DMS79 treated with DMSO at 0.1 percent for 48 hours (cell line): ENCODE measurements around the gene NANOS3.
"Not testable (repeated sequence)": the region's sequence is repeated elsewhere in the genome, so short reads cannot be mapped to it uniquely, and the experiment has no call there.

Source experiments
- DNase-seq: peaks from one replicate; lab custom pipeline; 2025; lab: John Stamatoyannopoulos, UW

NANOS3 gene

GRCh38 chr19:13920940-13921747 lies 44.2 kb downstream of the NANOS3 start:
- DNase-seq = no peak

- not testable (repeated sequence) for DNase-seq
Observed at GRCh38 chr19:13922118-13922517, 45.2 kb downstream of the NANOS3 start.

- DNase-seq = no peak
Observed at GRCh38 chr19:13923194-13923987, 46.5 kb downstream of the NANOS3 start.

DNA sequence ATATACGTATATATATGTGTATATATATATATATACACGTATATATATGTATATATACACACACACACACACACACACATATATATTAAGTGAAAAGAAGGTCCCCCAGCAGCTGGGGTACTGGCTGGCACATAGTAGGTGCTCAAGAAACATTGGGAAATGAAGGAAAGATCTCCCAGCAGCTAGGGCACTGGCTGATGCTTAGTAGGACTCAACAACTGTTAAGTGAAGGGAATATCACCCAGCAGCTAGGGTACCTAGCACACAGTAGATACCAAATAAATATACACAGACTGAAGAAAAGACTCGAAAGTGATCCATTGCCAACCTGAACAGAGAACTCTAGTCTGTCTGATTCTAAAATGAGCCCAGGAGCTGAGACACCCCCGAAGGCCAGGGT lies 49.1 kb downstream of the NANOS3 start:
- DNase-seq = no peak

DNA sequence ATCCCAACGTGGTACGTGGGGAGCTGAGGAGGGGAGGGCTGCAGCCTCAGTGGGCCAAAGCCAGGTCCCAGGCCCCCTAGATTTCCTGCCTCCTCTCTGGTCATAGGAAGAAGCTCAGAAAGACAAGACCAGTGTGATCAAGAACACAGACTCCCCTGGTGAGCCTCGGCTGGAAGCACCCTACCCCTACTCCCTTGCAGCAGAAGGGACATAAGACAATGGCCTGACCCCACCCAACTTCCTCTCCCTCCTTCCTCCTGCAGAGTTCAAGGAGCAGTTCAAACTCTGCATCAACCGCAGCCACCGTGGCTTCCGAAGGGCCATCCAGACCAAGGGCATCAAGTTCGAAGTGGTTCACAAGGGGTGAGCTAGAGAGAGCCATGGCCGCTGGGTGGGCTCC lies 49.8 kb downstream of the NANOS3 start:
- no peak for DNase-seq

- DNase-seq = no peak
Observed at GRCh38 chr19:13929340-13929739, 52.4 kb downstream of the NANOS3 start.

- DNase-seq = no peak
Observed at GRCh38 chr19:13929956-13930355, 53.0 kb downstream of the NANOS3 start.
